Brain pericyte (primary cell): ENCODE results near the gene RFXAP.
"Not testable (repeated sequence)": the region's sequence is repeated elsewhere in the genome, so short reads cannot be mapped to it uniquely, and the experiment has no call there.

Experiments
- DNase-seq: peaks from one replicate; pipeline ENCODE4 v3.0.0-alpha.2; 2012; ENCODE audit warnings: low read depth, low spot score

RFXAP gene

DNA sequence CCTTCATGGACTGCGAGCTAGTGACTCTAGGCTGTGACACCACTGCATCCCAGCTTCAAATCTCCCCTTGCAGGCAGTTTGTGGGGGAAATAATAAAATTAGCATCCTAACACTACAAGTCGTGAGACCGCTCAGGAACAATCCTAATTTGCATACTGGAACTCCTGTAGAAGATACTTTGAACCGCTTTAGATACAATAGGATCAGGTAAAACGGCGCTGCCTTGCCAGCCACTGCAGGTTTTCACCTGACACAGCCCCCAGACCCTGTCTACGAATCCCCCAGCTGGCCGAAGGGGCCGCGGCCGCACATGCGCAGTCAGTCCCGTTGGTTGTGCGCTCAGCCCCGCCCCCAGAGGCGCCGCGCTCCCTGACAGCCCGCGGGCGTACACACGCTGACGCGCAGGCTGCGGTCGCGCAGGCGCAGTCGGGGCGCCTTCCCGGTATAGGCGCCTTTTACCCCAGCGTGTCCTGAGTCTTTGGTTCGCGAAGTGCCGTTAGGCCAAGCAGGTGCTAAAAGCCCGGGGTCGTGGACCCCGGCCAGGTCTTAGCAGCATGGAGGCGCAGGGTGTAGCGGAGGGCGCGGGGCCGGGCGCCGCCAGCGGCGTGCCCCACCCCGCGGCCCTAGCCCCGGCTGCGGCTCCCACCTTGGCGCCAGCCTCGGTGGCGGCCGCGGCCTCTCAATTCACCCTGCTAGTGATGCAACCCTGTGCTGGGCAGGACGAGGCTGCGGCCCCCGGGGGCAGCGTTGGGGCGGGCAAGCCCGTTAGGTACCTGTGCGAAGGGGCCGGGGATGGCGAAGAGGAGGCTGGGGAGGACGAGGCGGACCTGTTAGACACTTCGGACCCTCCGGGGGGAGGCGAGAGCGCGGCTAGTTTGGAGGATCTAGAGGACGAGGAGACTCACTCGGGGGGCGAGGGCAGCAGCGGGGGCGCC is at the start of gene RFXAP:
Gene RFXAP (plus strand): TSS at position 419 of the 935 bp plus-strand sequence. CDS start 136 bp downstream, at position 555.
- peak; percentile 30 for DNase-seq

DNA sequence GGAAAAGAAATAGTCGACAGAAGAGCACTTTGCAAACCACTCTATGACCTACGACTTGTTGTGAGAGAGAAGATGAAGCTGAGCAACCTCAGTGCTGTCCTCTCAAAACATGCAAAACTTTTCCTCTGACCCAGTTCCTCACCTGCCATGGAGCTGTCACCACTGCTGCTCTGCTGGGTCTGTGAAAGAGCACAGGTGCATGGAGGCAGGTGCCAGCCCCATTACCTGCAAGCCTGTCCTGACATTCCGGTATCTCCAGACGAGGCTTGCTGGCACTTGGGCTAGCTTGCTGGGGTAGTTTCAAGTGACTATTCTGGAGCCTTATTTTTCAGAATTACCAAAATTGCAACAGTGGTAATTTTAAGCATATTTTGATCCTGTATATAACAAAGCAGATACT is 49.5 kb upstream of the RFXAP start:
- no peak for DNase-seq

DNA sequence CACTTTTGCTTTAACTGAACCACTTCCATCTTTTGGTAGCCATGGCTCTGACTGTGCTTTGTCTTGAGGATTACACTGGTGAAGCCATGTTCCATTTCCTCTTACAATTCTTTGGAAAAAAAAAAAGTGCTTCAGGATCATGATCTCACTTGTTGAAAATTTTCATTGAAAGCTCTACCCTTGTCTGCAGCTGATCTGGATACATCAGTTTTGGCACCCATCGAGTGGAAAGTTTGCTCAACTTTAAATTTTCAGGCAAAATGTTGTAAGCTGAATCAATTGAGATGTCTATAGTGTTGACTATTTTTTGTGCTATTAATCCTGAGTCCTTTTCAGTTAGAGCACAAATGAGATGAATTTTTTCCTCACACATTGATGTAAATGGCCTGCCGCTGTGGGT is 48.3 kb upstream of the RFXAP start:
- no peak for DNase-seq

- no peak for DNase-seq
These were observed 46.2 kb upstream of the RFXAP start for GRCh38 chr13:36772853-36773252.

DNA sequence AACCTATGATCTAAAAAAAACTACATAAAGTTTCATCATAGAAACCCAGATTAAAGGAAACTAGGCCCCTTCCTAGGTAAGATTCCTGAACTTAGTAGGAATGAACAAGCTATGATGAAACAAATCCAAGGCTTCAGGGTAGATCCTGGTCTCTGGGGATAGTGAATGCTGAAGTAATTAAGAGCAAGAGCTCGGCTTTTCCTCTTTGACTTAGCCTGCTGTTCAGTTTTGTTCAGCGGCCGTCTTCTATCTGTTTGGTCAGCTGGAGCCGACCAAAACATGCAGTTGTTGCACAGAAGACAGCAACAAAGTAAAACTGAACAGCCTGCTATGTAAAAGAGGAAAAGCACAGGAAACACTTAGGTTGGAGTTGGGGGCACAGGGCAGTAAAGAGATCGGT is 44.1 kb upstream of the RFXAP start:
- no peak for DNase-seq

DNA sequence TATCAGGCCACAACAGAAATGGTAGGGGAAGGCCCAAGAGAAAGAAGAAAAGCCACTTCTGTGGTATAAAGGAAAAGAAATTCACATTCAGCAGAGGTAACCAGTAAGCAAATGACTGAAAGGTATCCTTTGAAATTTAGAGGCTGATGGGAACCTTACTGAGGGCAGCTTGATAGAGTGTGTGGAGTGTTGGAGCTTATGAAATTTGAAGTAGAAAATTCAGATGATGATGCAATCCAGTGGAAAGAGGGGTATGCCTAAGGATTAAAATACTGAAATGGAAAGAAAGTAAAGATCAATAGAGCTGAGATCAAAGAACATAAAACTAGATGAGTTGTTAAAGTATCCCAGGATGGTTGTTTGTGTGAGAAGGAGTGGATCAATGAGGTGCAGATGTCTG is 42.8 kb upstream of the RFXAP start:
- no peak for DNase-seq

DNA sequence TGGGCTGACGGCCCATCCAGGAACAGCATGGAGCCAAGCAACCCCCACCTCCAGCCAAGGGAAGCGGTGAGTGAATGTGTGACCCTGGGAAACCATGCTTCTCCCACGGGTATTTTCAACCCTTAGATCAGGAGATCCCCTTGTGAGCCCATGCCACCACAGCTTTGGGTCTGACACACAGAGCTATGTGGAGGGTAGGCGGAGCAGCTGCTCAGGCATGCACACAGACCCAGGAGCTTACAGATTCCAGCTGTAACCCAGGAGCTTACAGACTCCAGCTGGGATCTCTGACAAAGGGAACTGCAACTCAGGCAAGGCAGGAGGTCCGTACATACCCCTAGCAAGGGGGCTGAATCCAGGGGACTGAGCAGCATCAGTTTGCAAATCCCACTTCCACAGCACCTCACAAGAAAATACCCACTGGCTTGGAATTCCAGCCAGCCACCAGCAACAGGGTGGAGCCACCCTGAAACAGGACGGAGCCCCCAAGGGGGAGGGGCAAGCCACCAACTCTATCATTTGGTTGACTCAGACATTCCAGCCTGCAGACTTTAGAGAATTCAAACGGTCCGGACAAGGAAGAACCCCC is 40.8 kb upstream of the RFXAP start:
- DNase-seq = no peak

DNA sequence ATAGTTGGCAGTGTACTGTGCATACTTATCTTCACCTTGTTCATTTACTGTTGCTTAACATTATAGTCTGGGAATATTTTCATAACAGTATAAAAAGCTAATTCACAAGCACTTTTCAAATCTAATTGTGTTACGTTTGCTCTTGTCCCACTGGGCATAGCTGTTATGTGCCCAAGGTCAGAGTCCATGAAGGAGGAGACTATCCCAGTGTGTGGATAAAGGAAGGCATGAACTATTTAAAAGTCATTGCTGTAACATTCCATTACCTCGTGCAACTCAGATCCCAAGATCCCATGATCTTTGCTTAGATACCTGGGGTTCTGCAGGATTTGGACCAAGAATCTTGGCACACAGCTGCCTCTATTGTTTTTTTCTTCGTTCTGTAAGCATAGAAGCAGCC is 35.1 kb upstream of the RFXAP start:
- no peak for DNase-seq

- DNase-seq = not testable (repeated sequence)
These were observed 32.8 kb upstream of the RFXAP start for GRCh38 chr13:36786175-36786574.

GRCh38 chr13:36787181-36787580 is 31.8 kb upstream of the RFXAP start:
- DNase-seq = no peak

- no peak for DNase-seq
These were observed 30.7 kb upstream of the RFXAP start for GRCh38 chr13:36788276-36788675.

DNA sequence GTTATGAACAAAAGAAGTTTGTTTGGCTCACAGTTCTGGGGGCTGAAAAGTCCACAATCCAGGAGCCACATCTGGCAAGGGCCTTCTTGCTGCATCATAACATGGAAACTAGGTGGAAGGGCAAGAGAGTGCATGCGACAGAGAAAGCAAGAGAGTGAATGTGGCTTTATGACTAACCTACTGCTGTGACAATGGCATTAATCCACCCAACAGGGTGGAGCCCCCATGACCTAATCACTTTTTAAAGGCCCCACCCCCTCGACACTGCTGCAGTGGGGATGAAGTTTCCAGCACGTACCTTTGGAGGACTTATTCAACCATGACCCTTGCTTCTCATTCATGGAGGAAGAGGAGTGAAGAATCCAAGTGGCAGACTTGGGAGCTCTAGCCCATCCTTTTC is 30.0 kb upstream of the RFXAP start:
- no peak for DNase-seq

- DNase-seq = no peak
These were observed 29.3 kb upstream of the RFXAP start for GRCh38 chr13:36789730-36790129.

DNA sequence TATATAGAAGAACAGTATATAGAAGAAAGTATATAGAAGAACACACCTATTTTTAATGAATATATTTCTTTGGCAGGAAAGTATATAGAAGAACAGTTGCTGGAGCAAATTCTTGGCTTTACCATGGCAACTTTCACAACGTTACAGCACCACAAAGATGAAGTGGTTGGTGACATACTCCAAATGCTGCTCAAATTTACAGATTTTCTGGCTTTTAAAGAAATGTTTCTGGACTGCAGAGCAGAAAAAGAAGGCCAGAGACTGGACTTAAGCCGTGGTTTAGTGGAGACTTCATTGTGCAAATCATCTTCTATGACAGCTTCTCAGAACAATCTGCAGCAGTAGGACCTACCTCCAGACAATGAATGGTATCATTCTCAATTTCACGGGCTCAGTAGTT is 24.3 kb upstream of the RFXAP start:
- DNase-seq = no peak

- no peak for DNase-seq
These were observed 23.6 kb upstream of the RFXAP start for GRCh38 chr13:36795463-36795862.

DNA sequence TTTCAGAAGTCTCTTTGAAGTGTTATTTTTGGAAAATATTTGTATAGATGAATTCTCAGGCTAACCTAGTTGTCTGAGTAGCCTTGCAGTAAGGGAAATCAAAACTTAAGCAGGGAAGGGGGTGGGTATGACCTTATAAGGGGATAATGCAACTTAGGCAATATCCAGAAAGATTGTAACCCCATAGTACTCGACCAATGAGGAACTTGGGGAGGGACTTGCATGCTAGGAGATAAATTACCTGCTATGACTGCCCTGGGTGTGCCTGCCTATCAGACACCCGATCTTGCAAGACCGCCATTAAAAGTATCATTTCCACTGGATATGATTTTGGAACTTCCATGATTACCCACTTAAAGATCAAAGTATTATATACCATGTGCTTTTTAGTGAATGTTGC is 23.0 kb upstream of the RFXAP start:
- no peak for DNase-seq

DNA sequence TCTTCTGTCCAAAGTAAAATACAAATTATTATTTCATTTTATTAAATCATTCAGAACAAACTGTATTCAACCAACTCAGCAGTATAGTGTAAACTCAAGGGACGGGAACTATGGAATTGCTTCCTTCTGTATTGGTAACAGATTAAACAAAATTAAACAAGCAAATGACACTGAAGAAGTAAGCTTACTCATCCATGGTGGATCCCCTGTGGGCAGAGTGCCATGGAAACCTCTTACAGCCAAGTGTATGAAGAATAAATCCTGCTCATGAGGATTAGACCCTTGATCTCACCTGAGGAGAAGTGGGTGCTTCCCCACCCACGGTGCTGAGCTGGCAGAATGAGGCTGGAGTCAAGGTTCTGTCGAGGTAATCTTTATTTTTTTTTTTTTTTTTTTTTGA is 18.0 kb upstream of the RFXAP start:
- DNase-seq = no peak

DNA sequence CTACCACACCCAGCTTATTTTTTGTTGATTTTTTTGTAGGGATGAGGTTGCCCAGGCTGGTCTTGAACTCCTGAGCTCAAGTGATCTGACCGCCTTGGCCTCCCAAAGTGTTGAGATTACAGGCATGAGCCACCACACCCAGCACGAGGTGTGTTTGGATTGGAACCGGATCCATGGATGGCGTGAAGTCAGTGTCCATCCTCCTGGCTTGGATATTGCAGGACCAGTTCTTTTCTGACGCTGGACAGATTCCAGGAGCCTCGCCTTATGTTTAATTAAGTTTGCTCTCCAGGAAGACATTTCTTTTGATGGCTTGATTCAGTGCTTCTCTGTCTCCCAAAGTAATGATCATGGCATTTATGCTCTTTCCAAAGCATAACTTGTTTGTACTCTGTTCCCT is 14.4 kb upstream of the RFXAP start:
- DNase-seq = no peak

DNA sequence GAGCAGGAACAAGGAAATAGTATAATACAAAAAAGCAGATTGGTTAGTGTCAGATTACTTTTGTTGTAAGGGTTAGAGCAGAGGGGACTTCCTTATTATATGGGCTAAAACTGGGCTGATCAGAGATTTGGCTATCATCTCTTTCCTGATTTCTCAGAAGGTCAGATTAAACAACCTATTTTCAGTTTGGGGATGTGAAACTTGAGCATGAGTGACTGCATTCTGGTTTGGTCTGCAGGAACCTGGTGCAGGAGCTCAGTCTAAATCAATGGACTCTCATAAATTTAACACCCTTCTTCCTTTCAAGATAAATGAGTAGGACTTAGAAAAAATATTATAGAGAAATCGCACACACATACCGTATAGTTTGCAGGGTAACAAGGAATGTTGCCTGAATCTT is 12.9 kb upstream of the RFXAP start:
- DNase-seq = no peak

DNA sequence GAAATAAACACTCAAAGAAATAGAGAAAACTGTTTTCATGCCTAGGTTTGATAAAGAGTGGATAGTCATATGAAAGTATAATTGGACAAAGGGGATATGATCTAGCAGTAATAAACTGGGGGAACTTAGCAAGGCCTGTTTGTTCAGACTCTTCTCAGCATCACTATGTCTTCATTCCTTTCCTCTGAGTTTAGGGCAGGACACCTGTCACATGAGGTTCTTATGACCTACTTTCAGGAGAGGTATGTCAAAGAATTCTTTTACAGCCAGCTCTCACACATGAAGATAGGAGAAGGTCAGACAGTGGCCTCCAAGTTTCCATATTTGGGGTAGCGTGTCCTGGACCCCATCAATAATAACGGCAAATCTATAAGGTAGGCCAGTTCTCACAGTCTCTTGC is 11.4 kb upstream of the RFXAP start:
- DNase-seq = no peak

DNA sequence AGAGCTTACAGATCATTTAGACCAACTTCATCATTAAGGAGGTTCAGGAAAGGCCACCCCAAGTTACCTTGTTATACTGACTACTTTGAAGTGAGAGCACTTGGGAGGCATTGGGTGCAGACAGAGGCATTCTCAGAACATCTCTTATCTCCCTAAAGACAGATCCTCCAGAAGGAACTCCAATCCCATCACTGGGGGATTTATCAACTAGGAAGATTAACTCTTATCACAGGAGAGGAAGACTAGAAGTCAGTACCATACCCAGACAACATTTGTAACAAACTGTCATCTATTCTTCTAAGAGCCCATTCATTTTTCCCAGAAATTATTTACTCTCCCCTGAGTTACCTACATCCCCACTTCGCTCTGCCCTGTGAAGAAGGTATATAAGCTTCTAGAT is 5.8 kb upstream of the RFXAP start:
- DNase-seq = no peak

DNA sequence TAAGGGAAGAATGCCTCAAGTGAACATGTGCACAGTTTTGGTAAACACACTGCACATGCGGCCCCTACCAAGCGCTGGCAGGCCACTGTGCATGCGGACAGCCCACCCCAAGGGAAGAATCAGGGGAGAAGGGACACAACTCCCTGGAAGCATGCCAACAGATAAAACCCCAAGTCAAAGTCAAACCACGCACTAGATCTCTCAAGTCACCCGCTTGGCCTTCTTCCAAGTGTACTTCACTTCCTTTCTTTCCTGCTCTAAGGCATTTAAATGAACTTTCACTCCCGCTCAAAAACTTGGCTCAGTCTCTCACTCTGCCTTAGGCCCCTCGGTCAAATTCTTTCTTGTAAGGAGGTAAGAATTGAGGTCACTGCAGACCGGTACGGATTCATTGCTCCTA is 4.6 kb upstream of the RFXAP start:
- DNase-seq = no peak

DNA sequence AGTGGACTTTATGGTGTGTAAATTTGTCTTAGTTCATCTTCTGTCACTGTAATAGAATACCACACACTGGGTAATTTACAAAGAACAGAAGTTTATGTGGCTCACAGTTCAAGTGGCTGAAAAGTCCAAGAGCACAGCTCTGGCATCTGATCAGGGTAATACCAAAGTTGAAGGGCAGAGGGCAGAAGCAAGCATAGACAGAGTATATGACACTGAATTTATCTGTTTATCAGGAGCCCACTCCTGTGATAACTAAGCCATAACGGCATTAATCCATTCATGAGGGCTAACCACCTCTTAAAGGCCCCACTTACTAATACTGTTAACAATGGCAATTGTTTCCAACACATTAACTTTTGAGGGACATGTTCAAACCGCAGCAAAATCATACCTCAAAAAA is 4.0 kb upstream of the RFXAP start:
- no peak for DNase-seq
